NCI-H526 (cell line): ENCODE measurements around the gene RCBTB2.

Experiments used
- DNase-seq, 2 experiments: peaks; one replicate each; lab custom pipeline; 2025; lab: John Stamatoyannopoulos, UW

Gene RCBTB2

DNA sequence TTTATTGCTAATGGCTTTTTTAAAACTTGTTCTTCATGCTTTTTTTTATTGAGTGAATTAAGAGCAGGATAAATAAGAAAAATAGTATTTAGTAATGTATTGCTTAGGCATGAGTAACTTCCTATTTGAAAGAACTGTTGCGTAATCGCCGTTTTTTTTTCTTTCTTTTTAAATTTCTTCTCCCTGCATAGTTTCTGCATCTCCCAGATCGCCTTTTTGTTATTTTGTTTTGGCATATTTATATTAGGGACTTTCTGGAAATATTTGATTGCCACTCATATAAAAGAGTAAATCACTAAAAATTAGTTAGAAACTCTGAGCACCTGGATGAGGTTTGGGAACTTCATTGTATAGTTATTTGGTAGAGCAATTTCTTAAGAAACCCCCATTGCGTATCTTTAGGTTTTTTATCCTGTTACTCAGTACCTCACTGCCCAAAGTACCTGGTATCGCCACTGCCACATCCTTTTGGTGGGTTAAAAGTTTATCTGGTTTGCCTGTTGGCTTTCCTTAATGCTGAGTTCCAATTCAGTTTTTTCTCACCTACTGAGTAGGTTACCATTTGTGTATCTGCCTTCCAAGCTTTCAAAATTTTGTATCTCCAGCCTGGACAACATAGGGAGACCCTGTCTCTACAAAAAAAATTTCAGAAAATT, 83.8 kb downstream of the RCBTB2 start:
- DNase-seq = no peak

DNA sequence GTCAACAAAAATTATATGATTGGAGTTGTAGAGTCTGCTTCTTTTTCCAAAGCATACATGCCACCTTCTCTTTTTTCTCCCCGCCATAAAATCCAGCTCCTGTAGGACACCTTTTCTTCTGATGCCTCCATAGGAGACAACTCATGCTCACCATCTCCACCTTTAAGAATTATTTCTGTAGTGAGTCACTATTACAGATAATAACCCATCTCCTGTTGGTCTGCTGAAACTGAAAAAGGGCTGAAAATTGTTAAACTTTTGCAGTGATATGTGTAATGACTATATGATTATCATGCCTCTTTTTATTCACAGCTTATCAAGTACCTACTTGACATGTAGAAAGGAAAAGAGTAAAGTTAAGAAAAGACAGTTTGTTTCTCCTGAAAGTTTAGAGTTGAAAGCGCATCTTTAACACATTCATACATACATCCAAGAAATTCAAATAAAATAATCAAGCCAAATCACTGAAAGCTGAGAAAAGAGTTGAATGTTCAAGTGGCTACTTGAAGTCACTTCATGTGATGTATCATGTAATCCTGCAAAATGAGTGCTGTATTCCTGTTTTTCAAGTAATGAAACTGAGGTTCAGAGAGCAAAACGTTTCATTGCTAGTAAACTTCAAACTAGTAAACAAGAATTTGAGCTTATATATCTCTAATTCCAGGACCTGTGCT, 84.5 kb downstream of the RCBTB2 start:
- DNase-seq = no peak

DNA sequence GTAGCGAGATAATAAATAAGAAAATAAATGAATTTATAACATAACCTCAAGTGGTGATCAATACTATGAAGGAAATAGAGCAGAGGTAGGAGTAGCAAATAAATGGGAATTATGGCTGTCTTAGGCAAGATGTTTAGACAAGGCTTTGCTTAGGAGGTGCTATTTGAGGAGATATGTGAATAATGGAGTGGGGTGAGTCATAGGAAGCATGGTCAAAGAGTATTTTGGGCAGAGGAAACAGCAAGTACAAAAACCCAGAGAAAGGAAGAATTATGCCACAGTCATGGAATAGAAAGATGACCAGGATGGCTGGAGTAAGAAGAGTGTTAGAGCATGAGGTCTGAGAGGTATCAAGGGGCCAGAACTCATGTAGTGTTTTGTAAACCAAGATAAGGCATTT, 86.4 kb downstream of the RCBTB2 start:
- no peak for DNase-seq

DNA sequence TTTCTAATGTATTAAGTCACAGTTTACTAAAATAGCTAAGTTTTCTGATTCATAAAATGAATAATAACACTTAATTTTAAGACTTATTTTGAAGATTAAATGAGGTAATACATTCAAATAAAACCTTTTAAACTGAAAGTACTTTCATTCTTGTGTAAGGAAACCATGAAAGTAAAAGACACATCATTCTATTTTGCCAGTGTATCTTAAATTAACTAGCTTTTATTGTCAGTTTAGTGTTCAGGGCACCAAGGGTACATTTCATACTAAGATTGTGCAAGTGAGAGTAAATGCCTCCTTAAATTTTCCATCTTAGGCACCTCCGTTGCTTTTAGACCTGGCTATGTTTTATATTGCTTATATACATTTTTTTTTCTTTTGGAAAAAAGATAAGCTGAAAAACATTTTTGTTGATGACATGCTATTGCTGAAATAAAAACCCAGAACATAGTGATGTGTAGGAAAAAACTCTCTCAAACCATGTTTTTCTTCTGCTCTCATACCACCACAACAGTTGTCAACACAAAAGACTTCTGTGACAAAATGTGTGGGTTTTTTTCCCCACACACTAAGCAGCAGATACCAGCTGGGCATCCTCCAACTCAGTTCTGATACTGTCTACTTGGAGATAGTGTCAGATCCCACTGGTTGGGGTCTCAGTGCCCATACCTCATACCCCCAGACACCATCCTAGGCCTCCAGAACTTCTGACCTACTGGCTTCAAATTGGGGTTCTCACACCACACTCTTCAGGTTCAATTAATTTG, 89.3 kb downstream of the RCBTB2 start:
- no peak for DNase-seq
